GM19193 (cell line): ENCODE measurements around the gene GRIK2.

Source experiments
- POLR2A ChIP-seq: IDR thresholded peaks from 4 replicates; pipeline ENCODE4 v1.6.1; 2011; ENCODE audit not compliant: insufficient read depth, insufficient read length; ENCODE audit errors: extremely low read depth

Gene GRIK2

DNA sequence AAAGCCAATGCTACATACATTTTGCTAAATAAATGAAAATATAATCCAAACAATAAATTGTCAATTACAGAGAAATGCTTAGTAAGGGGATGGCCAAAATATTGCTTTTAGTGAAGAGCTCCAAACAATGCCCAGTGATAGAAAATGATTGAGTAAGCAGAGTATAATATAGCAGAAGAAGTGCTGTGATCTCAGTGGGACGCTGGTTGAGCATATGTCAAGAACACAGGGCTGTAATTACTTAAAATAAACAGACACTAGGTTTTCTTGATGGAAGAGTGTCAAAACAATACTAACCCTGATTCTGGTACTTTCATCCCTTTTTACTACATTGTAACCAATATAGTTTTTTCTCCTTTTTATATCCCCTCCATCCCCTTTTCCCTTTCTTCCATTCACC is 150.3 kb downstream of the GRIK2 start:
- no peak for TF ChIP-seq POLR2A

DNA sequence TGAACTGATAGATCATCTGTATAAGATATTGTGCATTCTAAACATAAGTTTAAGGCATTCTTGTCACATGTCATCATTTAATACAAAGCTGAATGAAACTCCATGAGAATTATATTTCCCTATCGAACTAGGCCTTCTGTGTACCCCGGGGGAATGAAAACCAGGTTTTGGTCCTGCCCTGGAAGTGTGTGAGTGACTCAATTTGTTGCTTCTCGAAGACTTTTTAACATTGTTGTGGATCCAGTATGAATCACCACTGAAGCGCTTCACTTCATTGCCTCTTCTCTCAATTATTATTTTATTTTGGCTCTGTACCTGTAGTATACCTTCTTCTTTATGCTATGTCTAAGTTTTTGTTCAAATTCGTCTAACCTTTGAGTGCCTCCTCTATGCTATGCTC is 150.8 kb downstream of the GRIK2 start:
- no peak for TF ChIP-seq POLR2A

DNA sequence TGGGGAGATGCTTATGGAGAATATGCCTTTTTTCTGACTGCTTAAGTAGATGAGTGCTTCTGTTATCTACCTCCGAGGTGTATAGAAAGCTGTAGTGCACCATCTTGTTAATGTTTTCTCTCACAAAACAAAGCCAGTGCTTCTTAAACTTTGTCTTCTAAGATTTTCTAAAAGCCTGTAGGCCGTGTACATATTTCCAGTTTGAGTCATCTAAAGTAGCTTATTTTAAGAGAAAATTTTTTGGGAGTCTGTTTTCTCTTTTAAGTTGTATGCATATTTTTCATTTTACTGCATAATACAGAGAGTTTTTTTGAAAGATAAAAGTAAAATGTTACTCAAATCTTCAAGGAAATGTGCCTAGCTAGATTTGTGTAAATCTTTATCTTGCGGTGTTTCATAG is 151.7 kb downstream of the GRIK2 start:
- no peak for TF ChIP-seq POLR2A

DNA sequence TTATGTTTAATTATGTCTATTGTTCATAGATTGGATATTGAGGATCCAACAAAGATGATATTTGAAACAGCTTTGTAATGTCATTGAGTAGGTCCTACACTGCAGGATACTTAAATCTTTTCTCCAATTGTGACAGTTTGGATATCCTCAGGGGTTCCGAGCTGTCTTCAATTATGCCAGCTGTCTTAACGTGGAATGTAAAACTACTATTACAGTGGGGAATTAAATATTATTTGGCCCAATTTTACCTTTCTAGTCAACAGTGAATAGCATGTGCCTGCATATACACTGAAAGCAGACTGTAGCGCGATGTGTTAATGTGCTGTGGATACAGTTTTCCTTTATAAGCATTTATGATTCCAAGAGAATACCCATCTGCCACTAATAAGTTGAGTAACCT is 156.9 kb downstream of the GRIK2 start:
- no peak for TF ChIP-seq POLR2A

DNA sequence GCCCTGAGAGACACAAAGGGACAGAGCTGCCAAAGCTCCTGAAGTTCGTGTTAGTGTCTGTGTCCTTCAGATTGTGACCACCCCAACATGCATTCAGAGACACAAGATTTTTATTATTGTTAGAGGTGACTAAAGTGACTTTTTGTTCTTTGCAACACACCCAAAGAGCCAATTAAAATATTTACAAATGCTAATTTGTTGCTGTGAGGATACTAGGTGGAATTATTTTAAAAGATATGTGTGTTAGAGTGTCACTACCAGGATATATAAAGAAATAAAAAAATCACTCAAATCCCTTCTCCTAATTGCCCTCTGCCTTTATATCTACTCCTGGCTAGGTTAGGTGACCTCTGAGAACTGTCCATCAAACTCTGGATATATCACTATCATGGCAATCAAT is 160.7 kb downstream of the GRIK2 start:
- no peak for TF ChIP-seq POLR2A

DNA sequence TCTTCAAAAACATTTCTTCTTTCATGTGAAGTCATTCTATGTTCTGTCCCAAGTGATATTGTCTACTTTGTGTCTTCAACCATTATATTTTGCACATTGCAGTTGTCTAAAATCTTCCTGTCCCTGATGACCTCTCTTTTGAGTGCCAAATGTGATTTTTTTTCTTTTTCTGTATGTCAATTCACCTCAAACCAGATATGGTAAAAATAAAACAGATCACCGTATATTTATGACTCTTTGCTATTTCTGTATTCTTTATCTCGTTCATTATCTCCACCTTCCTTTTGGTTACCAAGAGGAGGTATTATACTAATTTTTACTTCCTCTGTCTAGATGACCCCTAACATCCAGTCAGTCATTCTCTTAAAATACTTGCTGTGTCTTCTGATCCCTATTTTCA is 165.2 kb downstream of the GRIK2 start:
- TF ChIP-seq POLR2A, result no peak

DNA sequence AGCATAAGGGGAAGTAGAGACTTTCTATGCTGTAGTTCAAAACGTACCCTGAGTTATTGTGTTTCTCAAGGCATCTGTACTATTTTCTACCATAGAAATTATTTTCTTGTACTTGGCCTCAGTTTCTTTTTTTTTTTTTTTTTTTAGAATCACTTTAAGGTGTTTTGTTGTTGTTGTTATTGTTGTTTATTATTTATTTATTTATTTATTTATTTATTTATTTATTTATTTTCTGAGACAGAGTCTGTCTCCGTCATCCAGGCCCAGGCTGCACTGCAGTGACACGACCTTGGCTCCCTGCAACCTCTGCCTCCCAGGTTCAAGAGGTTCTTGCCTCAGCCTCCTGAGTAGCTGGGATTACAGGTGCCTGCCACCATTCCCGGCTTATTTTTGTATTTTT is 179.1 kb downstream of the GRIK2 start:
- TF ChIP-seq POLR2A, result no peak

DNA sequence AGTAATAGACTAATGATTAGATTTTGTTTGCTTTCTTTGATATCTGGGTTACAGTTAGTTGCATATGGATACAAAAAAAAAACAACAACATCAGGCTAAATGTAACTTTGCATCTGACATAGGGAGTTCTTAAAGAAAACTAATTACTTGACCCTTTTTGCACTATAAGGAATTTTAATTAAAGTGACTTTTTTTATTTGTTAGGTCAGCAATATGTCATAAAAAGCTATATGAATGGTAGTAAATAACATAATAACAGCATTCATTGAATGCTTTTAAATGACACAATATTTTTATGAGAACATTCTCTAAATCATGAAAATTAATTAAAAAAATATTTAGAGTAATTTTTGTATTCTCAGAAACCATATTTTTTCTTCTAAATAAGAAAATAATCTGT is 183.6 kb downstream of the GRIK2 start:
- TF ChIP-seq POLR2A, result no peak

DNA sequence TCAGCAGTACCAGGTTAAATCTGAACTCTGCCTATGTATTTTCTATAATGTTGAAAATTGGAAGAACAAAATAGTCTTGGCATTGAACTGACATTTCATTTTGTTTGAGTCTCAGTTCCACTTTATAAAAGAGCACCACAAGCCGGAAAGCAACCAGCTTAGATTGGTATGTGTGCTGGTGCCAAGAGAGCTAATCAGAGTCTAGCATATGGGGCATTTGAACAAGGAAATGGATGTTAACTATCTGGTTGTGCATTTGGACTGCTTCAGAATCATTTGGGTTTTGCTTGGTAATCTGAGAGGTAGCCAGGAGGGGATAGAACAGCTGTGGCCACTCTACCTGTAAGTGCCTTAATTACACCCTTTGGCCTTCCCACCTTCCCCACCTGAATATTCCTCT is 184.8 kb downstream of the GRIK2 start:
- TF ChIP-seq POLR2A, result no peak

DNA sequence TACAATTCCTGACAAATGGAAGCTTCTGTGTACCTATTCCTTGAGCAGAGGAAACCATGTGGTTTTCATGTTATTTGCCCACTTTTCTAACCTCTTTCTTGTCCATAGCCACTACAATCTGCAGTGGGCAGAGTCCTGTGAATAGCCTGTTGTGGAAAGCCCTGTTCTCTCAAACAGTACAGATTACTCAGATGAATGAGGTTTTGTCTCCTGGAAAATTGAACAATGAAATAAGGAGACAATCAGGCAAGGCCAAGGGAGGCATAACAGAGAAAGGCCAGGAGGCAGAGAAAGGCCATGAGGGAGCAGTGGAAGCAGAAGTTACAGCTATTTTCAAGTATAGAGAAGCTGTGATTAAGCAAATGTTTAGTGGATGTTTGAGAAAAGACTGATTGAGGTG is 189.3 kb downstream of the GRIK2 start:
- no peak for TF ChIP-seq POLR2A

DNA sequence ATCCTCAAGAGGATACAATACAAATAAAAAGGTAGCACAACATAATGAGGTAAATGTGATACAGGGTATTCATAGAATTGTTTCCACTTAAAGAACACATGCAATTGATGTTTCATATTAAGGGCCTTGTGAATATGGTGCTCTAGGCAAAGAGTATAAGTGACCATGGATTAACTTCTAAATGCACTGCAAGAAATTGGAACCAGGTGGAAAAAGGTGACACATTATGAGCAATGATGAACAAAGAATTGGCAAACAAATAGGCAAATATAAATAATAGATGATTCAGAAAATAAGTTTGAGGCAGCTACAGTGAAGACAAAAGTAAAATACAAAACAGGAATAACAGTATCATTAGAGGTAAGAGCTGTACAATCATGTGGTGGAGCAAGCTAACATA is 192.0 kb downstream of the GRIK2 start:
- TF ChIP-seq POLR2A, result no peak

DNA sequence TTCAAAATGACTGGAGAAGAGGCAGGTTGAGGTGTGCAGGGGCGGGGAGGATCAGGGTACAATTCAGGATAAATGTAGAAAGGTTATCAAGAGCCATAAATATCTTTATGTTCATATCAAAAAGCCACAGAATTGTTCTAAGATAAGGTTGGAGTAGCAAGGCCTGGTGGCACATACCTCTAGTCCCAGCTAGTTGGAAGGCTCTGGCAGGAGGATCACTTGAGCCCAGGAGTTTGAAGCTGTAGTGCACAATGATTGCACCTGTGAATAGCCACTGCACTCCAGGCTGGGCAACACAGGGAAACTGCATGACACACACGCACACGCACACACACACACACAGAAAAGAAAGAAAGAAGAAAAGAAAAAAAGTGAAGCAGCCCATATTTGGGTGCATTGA is 194.8 kb downstream of the GRIK2 start:
- TF ChIP-seq POLR2A, result no peak

DNA sequence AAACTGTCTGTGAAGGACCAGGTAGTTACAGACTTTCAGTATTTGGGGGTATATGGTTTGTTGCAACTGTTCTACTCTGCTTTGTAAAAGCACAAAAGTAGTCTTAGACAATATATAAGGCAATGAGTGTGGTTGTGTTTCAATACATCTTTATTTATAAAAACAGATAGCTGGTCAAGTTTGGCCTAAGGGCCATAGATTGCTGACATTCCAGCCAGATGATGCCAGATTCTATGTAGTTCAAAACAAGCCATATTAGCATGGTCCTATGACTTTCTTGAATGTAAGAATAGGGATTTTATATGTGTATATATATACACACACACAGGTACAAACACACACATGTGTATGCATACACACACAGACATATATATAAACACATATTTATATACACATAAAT is 201.8 kb downstream of the GRIK2 start:
- TF ChIP-seq POLR2A, result no peak

DNA sequence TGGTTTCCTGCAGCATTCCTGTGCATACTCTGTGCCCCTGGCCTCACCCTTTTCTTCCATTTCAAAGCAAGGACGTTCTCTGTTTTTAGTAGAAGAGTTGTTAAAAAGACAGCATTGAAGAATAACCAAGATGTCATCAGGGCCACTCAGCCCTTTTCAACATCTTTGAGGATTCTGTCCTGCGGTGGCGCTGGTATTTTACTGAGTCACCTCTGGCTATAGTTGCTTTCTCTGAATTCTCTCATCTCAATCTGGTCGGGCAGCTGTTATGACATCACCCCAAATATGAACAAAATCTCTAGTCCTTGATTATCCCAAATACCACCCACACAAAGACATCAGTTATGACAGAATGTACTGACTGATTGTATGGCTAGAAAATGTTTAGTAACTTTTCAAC is 204.2 kb downstream of the GRIK2 start:
- no peak for TF ChIP-seq POLR2A

DNA sequence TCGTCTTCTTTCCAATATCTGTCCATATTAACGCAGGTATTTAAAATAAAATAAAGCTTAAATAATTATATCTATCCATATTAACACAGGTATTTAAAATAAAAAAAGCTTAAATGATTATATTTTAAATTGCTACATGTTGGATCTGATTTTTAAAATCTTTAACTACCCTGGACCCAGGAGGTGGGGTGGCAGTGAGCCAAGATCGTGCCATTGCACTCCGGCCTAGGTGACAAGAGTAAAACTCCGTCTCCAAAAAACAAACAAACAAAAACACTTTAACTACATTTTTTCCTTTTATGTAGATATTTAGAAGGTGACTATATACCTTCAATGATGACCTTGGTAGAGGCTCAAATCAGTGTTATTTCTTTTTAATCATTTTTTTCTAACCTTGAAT is 211.9 kb downstream of the GRIK2 start:
- no peak for TF ChIP-seq POLR2A

DNA sequence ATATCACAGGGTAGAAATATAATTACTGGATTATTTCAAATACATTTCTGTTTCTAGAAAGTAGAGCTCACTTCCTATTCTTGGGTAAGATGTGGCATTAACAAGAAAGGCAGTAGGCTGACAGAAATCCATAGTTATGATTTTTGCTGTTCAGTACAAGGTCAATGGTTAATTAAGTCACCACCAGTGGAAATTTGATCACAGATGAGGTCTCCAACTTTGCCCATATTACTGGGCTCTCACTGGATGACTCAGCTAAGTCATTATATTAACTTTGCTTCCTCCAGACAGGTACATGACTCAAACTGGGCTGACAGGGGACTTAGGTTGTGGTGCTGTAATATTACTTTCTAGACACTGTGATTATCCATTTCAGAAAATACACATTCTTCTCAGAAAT is 212.4 kb downstream of the GRIK2 start:
- no peak for TF ChIP-seq POLR2A

DNA sequence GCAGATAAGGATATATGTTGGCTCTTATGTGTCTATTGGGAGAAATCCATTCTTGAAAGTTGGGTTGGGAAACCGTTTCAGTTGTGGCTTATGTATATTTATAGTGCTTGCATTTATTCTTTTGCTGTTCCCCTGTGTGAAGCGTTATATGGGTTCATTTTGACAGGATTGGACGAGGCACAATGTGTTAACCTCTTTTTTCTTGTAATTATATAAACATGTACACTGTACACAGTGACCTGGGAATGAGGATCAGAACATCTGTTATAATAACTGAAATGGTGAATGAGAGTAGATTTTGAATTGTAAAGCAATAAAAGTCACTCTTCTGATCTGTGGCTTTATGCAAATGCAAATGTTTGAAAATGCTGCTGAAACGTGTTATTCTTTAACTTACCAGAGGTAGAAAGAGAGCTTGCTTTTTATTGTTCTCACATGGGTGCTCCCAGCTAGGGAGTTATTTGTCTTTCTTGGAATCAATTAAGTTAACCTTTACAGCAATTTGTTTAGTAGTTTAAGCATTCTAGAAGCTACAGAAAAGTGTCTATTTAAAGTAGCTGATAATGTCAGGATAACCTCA is 213.7 kb downstream of the GRIK2 start:
- no peak for TF ChIP-seq POLR2A
